WI38 (cell line): ENCODE measurements around the gene PLOD1.
"Not testable (repeated sequence)": the region's sequence is repeated elsewhere in the genome, so short reads cannot be mapped to it uniquely, and the experiment has no call there.

Experiments
- H3K4me3 ChIP-seq: 2 replicates; pipeline ENCODE4 v1.5.1; 2011; ENCODE audit warnings: low read depth, mild to moderate bottlenecking, control low read depth, low read length
- TF ChIP-seq, protein P1 (sequence below): IDR thresholded peaks from 2 replicates; pipeline ENCODE4 v1.5.1; 2012; ENCODE audit warnings: low read depth, mild to moderate bottlenecking, control low read depth, low read length

The PLOD1 gene

GRCh38 chr1:12005488-12006166, 71.1 kb downstream of the PLOD1 start:
- TF ChIP-seq, protein P1, sequence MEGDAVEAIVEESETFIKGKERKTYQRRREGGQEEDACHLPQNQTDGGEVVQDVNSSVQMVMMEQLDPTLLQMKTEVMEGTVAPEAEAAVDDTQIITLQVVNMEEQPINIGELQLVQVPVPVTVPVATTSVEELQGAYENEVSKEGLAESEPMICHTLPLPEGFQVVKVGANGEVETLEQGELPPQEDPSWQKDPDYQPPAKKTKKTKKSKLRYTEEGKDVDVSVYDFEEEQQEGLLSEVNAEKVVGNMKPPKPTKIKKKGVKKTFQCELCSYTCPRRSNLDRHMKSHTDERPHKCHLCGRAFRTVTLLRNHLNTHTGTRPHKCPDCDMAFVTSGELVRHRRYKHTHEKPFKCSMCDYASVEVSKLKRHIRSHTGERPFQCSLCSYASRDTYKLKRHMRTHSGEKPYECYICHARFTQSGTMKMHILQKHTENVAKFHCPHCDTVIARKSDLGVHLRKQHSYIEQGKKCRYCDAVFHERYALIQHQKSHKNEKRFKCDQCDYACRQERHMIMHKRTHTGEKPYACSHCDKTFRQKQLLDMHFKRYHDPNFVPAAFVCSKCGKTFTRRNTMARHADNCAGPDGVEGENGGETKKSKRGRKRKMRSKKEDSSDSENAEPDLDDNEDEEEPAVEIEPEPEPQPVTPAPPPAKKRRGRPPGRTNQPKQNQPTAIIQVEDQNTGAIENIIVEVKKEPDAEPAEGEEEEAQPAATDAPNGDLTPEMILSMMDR: no peak
- H3K4me3 ChIP-seq: no peak overlapping the region

DNA sequence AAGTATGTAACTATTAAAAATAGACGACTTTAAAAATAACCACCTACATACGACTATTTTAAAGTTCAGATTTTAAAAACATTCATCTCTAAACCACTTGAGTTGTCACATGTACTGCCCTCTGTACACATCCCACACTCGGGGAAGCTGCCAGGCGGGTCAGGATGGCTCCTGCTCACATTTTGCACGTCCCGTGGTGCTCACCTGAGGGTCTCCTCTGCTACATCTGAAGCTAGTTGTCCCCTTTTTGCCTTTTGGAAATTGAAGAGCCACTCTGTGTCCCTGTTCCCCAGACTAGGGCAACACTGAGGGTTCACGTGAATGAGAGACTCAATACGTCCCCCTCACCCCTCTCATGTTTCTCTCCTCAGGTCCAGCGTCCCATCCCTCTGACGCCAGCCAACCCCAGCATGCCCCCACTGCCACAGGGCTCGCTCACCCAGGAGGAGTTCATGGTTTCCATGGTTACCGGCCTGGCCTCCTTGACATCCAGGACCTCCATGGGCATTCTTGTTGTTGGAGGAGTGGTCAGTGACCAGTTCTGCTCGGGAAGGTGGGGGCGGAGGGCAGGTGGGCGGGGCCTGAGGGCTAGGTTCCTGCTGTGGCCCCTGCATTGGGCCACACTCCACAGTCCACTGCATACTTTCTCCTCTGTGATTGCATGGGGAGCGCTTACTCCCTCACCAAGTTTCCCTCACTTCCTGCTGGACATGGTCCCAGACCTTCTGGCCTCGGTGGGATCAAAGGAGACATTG, 71.8 kb downstream of the PLOD1 start:
- no peak overlapping the region for H3K4me3 ChIP-seq
- TF ChIP-seq, protein P1: no peak

DNA sequence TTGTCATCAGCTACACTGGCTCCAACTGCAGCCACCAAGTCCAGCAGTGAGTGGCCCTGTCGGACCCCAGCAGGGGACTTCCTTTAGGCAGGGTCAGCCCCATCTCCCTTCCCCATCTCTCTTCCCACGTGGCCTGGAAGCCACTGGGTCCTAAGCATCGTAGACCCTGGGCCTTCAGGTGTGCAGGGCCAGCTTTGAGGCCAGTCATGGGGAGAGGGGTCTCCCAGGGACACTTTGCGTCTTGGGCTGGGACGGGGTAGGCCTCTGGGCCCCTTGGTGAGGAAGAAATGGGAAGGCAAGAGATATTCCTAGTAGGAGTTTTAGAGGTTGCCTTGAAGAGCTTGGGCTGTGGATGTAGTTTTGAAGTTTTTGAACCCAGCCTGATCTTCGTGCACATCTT, 72.7 kb downstream of the PLOD1 start:
- TF ChIP-seq, protein P1: no peak
- H3K4me3 ChIP-seq: no peak overlapping the region

DNA sequence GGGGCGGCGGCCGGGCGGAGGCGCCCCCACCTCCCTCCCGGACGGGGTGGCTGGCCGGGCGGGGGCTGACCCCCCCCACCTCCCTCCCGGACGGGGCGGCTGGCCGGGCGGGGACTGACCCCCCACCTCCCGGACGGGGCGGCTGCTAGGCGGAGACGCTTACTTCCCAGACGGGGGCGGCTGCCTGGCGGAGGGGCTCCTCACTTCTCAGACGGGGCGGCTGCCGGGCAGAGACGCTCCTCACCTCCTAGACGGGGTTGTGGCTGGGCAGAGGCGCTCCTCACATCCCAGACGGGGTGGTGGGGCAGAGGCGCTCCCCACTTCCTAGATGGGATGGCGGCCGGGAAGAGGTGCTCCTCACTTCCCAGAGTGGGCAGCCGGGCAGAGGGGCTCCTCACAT, 73.8 kb downstream of the PLOD1 start:
- not testable (repeated sequence) for H3K4me3 ChIP-seq

GRCh38 chr1:12009318-12009947, 74.9 kb downstream of the PLOD1 start:
- H3K4me3 ChIP-seq: no peak overlapping the region
- TF ChIP-seq, protein P1: no peak

GRCh38 chr1:12010746-12011570, 76.4 kb downstream of the PLOD1 start:
- TF ChIP-seq, protein P1: no peak
- H3K4me3 ChIP-seq: no peak overlapping the region

- TF ChIP-seq, protein P1: no peak
- H3K4me3 ChIP-seq: no peak overlapping the region
Observed at GRCh38 chr1:12011998-12012397, 77.5 kb downstream of the PLOD1 start.
